SK-N-SH (cell line): ENCODE results near the gene NPAT. TPM values are rescaled to one million over a fixed set of nuclear protein-coding genes. Genes with fewer than 3 reads are reported as not detected.

Experiments used
- CTCF ChIA-PET: fragments of 300-600, 350-600 bp; formaldehyde crosslinking; extraction: SDS; loops from one replicate; lab custom pipeline; 2021; lab: Yijun Ruan, JAX
- POLR2A ChIA-PET: fragments of 350-600 bp; sonication (Branson Sonifier 250); formaldehyde crosslinking; extraction: SDS; loops from one replicate; lab custom pipeline; 2020; ENCODE audit warnings: antibody characterized with exemption, inconsistent platforms; lab: Yijun Ruan, JAX
- DNase-seq: peaks from one replicate; pipeline ENCODE4 v3.0.0; 2012
- H2AFZ ChIP-seq: fragments of 200-600 bp; sonication (generic); 2 replicates; pipeline ENCODE4 v1.8.1; 2016; ENCODE audit warnings: antibody characterized with exemption, mild to moderate bottlenecking, low read depth
- H3F3A ChIP-seq: fragments of 200-600 bp; sonication (generic); replicated peaks from 2 replicates; pipeline ENCODE3; 2016; ENCODE audit warnings: antibody characterized with exemption, mild to moderate bottlenecking; ENCODE audit not compliant: insufficient read depth
- H3K27ac ChIP-seq, 2 experiments: fragments of 200-500 bp in 1 of 2; fragments of 200-600 bp in 1 of 2; sonication (Bioruptor generic) in 1 of 2; sonication (generic), shearing (Covaris generic) in 1 of 2; 2 replicates each; pipeline versions ENCODE4 v1.5.1 to v1.6.1; 2014 to 2016; ENCODE audit warnings: low read depth in 2 of 2, inconsistent platforms in 1 of 2, low read length in 1 of 2, mild to moderate bottlenecking in 1 of 2, mixed read lengths in 1 of 2
- H3K27me3 ChIP-seq: fragments of 200-600 bp; sonication (generic), shearing (Covaris generic); 2 replicates; pipeline ENCODE4 v1.6.1; 2016; ENCODE audit warnings: mixed run types; ENCODE audit not compliant: insufficient read depth
- H3K36me3 ChIP-seq, 2 experiments: fragments of 200-500 bp in 1 of 2; fragments of 200-600 bp in 1 of 2; sonication (Bioruptor generic) in 1 of 2; sonication (generic) in 1 of 2; replicated peaks in 1 of 2; 2 replicates each; pipeline versions ENCODE3 to v1.5.1; 2014 to 2016; ENCODE audit warnings: low read length in 1 of 2, mild to moderate bottlenecking in 1 of 2; ENCODE audit not compliant: insufficient read depth in 2 of 2, control insufficient read depth in 1 of 2
- H3K4me1 ChIP-seq, 2 experiments: fragments of 200-500 bp in 1 of 2; fragments of 200-600 bp in 1 of 2; sonication (Bioruptor generic) in 1 of 2; sonication (generic), shearing (Covaris generic) in 1 of 2; 2 replicates each; pipeline versions ENCODE4 v1.5.1 to v1.6.1; 2014 to 2016; ENCODE audit warnings: low read depth in 1 of 2, low read length in 1 of 2, mixed run types in 1 of 2; ENCODE audit not compliant: insufficient read depth in 2 of 2, control insufficient read depth in 1 of 2
- H3K4me2 ChIP-seq: fragments of 200-600 bp; sonication (generic), shearing (Covaris generic); 2 replicates; pipeline ENCODE4 v1.6.1; 2017; ENCODE audit warnings: mixed run types
- H3K4me3 ChIP-seq, 2 experiments: fragments of 200-500 bp in 1 of 2; fragments of 200-600 bp in 1 of 2; sonication (Bioruptor generic) in 1 of 2; sonication (generic), shearing (Covaris generic) in 1 of 2; 2 replicates each; pipeline versions ENCODE4 v1.5.1 to v1.8.1; 2014 to 2016; ENCODE audit warnings: low read depth in 2 of 2, inconsistent platforms in 1 of 2, low read length in 1 of 2, mild to moderate bottlenecking in 1 of 2, mixed read lengths in 1 of 2, moderate library complexity in 1 of 2
- H3K79me2 ChIP-seq: fragments of 200-600 bp; sonication (generic); 2 replicates; pipeline ENCODE4 v1.8.1; 2017; ENCODE audit warnings: mild to moderate bottlenecking; ENCODE audit not compliant: insufficient read depth
- H3K9ac ChIP-seq: fragments of 200-600 bp; sonication (generic); 2 replicates; pipeline ENCODE4 v1.6.1; 2017; ENCODE audit warnings: mixed run types
- H3K9me2 ChIP-seq: fragments of 200-600 bp; sonication (generic); 2 replicates; pipeline ENCODE4 v1.6.1; 2017; ENCODE audit warnings: mixed run types
- H3K9me3 ChIP-seq: fragments of 200-600 bp; sonication (generic); 2 replicates; pipeline ENCODE4 v1.6.1; 2017; ENCODE audit warnings: mixed run types, mild to moderate bottlenecking, moderate library complexity
- H4K20me1 ChIP-seq: fragments of 200-600 bp; sonication (generic); 2 replicates; pipeline ENCODE4 v1.6.1; 2017; ENCODE audit warnings: mild to moderate bottlenecking, mixed run types; ENCODE audit not compliant: insufficient read depth
- EZH2phosphoT487 ChIP-seq: fragments of 200-600 bp; sonication (generic); IDR thresholded peaks from 2 replicates; pipeline ENCODE4 v1.6.1; 2017; ENCODE audit warnings: low read depth, mixed run types, mild to moderate bottlenecking, antibody characterized with exemption, moderate library complexity, borderline replicate concordance
- MEF2A ChIP-seq: IDR thresholded peaks from 2 replicates; pipeline ENCODE4 v1.4.0; 2012; ENCODE audit warnings: low read depth, borderline replicate concordance
- NRF1 ChIP-seq: IDR thresholded peaks from 2 replicates; pipeline ENCODE4 v1.6.1; 2012; ENCODE audit warnings: low read depth, mild to moderate bottlenecking, low read length
- RCOR1 ChIP-seq: fragments of 150-350 bp; IDR thresholded peaks from 2 replicates; pipeline ENCODE4 v1.6.1; 2017; ENCODE audit warnings: antibody characterized with exemption, low read length
- RFX5 ChIP-seq: IDR thresholded peaks from 2 replicates; pipeline ENCODE4 v1.6.1; 2012; ENCODE audit warnings: mild to moderate bottlenecking, improper control_type of control experiment, low read length
- SIN3A ChIP-seq: IDR thresholded peaks from 2 replicates; pipeline ENCODE4 v1.6.1; 2012; ENCODE audit warnings: low read depth, mild to moderate bottlenecking, low read length, moderate library complexity, borderline replicate concordance
- TEAD4 ChIP-seq: IDR thresholded peaks from 2 replicates; pipeline ENCODE4 v1.4.0; 2012; ENCODE audit warnings: mild to moderate bottlenecking, borderline replicate concordance; ENCODE audit not compliant: insufficient read depth
- WGBS: methylation state at CpG from one replicate; pipeline ENCODE4 v1.1.6; 2017; ENCODE audit warnings: low lambda C conversion rate; 5-methylcytosine and 5-hydroxymethylcytosine counted together
- polyA plus RNA-seq, 3 experiments: library from polyadenylated mRNA; depleted of rRNA; stranded (reverse); fragments of >200 nt; gene quantifications; 2 replicates each; pipeline ENCODE4 v1.2.3, GENCODE V29; 2012
- TF ChIP-seq, protein P1 (sequence below): fragments of 150-350 bp; IDR thresholded peaks from 2 replicates; pipeline ENCODE4 v1.6.1; 2016; ENCODE audit warnings: mild to moderate bottlenecking, low read depth, low read length
- TF ChIP-seq, protein P2 (sequence below): fragments of 150-350 bp; IDR thresholded peaks from 2 replicates; pipeline ENCODE4 v1.6.1; 2017; ENCODE audit warnings: antibody characterized with exemption, low read length, low read depth, borderline replicate concordance

Gene NPAT
- polyA plus RNA-seq, 1 of the 3 experiments (the other 2 are of a cell fraction), result 2.1 TPM

DNA sequence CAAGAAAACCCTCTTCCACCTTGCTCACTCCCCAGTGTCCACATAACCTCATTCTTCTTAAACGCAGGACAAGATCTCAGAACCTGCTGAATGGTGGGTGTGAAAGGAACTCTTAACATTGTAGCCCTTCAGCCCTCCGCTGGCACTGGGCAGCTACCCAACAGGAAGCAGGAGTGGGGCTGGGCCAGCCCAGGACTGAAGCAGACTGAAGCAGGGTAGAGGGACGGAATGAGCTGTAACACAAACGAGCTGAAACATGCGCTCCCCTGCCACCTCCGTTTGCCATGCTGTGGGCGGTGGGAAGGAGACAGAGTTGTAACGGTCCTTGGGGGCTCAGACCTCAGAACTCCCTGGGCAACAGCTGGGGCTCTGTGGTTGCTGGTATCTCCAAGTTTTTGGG, 23.6 kb downstream of the NPAT start:
- CTCF ChIA-PET, result interaction anchor here (1.0 kb wide), 1 partner anchor 16 kb away, joined by 4 read pairs; no protein-coding TSS in a partner anchor
- 95% methylated on average over 8 of the region's 8 CpGs for WGBS
- no peak overlapping the region for H3K27ac ChIP-seq

DNA sequence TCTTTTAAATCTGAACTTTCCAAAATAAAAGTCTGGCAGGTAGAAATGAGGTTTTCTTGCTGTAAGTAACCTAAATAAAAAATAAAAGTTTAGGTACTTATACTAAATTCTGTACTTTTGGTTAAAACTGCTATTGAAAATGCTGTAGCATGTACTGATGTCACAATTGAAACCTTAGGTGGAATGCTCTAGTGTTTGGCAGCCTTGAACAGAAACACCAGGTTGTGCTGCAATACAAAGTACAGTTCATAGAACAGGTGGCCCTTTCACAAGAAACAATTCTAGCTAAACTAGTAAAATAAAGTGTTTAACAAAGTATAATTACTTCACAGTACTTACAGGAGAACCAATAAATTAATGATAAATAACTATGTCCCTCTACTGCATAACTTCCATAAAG, 25.1 kb downstream of the NPAT start:
- Histone ChIP-seq H3K9ac (no peak overlapping the region), H3F3A (no peaks in the 10 kb centered on the region), H4K20me1 (no peaks in the 10 kb centered on the region), H3K4me1 (no peaks in the 10 kb centered on the region), H3K9me2 (no peaks in the 10 kb centered on the region), H3K79me2 (peaks cover 18% of the 10 kb centered on the region), H3K27me3 (no peaks in the 10 kb centered on the region), H3K27ac (no peak overlapping the region), H3K4me2 (no peak overlapping the region), H3K4me3 (no peak overlapping the region), H3K9me3 (no peaks in the 10 kb centered on the region), H2AFZ (no peak overlapping the region), H3K36me3 (peaks cover 31 to 33% of the 10 kb centered on the region in 2 experiments)
- TF ChIP-seq NRF1 (no peak), MEF2A (no peak)
- no peak for DNase-seq
- ChIA-PET CTCF (no interaction called here), POLR2A (no interaction called here)

More for the DNA sequence above, 23.6 kb downstream of the NPAT start:
- TF ChIP-seq RFX5 (no peak), SIN3A (no peak), TEAD4 (no peak), EZH2phosphoT487 (no peak)
- TF ChIP-seq, protein P1, sequence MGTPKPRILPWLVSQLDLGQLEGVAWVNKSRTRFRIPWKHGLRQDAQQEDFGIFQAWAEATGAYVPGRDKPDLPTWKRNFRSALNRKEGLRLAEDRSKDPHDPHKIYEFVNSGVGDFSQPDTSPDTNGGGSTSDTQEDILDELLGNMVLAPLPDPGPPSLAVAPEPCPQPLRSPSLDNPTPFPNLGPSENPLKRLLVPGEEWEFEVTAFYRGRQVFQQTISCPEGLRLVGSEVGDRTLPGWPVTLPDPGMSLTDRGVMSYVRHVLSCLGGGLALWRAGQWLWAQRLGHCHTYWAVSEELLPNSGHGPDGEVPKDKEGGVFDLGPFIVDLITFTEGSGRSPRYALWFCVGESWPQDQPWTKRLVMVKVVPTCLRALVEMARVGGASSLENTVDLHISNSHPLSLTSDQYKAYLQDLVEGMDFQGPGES, result no peak
- TF ChIP-seq, protein P2, sequence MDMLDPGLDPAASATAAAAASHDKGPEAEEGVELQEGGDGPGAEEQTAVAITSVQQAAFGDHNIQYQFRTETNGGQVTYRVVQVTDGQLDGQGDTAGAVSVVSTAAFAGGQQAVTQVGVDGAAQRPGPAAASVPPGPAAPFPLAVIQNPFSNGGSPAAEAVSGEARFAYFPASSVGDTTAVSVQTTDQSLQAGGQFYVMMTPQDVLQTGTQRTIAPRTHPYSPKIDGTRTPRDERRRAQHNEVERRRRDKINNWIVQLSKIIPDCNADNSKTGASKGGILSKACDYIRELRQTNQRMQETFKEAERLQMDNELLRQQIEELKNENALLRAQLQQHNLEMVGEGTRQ, result no peak
- no peak overlapping the region for H2AFZ ChIP-seq
- H3K9me3 ChIP-seq, result no peaks in the 10 kb centered on the region
- POLR2A ChIA-PET, result no interaction called here
- no peak for DNase-seq
- H3K4me3 ChIP-seq, result no peak overlapping the region
- H3K9me2 ChIP-seq, result no peaks in the 10 kb centered on the region
- H3K27me3 ChIP-seq, result no peaks in the 10 kb centered on the region
- H4K20me1 ChIP-seq, result no peaks in the 10 kb centered on the region
- H3K9ac ChIP-seq, result no peak overlapping the region
- H3K79me2 ChIP-seq, result peaks cover 33% of the 10 kb centered on the region
- no peak overlapping the region for H3K4me2 ChIP-seq
- no peaks in the 10 kb centered on the region for H3K4me1 ChIP-seq
- H3F3A ChIP-seq, result no peaks in the 10 kb centered on the region
- H3K36me3 ChIP-seq, result peaks cover 28 to 40% of the 10 kb centered on the region in 2 experiments

DNA sequence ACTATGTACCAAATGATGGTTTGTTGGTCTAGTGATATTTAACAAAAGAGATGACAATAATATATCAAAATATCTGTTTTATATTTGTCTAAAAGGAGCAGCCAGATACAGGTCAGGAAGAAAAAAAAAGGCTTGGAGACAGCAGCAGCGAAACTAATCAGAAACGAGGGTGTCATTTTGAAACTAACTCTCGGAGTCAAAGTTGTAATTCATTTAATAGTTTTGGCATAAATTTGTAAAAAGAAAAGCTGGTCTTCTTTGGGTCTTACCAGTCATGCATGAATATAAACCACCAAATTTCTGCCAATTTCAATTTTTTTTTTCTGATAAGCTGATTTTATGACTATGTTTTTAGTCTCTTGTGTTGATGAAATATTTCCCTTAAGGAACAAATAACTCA, 25.5 kb downstream of the NPAT start:
- Histone ChIP-seq H3K9me2 (no peaks in the 10 kb centered on the region), H3K79me2 (peaks cover 18% of the 10 kb centered on the region), H3K4me1 (no peaks in the 10 kb centered on the region), H3K4me2 (no peak overlapping the region), H3F3A (no peaks in the 10 kb centered on the region), H3K9ac (no peak overlapping the region), H3K36me3 (peaks cover 35 to 38% of the 10 kb centered on the region in 2 experiments), H4K20me1 (no peaks in the 10 kb centered on the region), H2AFZ (no peak overlapping the region), H3K27me3 (no peaks in the 10 kb centered on the region), H3K9me3 (no peaks in the 10 kb centered on the region), H3K4me3 (no peak overlapping the region), H3K27ac (no peak overlapping the region)
- DNase-seq, result no peak
- ChIA-PET CTCF (no interaction called here), POLR2A (no interaction called here)
- TF ChIP-seq RFX5, result no peak
- TF ChIP-seq RCOR1, result no peak
- 94% methylated on average over 3 of the region's 3 CpGs for whole genome bisulfite sequencing
